Right atrium auricular region (tissue), 2 donors: Measurements from ENCODE around the gene NTNG1. TPM values are rescaled to one million over a fixed set of nuclear protein-coding genes. Genes with fewer than 3 reads are reported as not detected.

ENCODE experiments used
- DNase-seq: peaks from one replicate; pipeline ENCODE4 v3.0.0-alpha.2; 2019; ENCODE audit warnings: low spot score
- H3K27ac ChIP-seq, 2 donors: fragments of 200-600 bp; sonication (generic); 1 replicate in 1 of 2; 2 replicates in 1 of 2; pipeline ENCODE4 v1.5.1; 2016 to 2019
- H3K27me3 ChIP-seq, 2 donors: fragments of 200-600 bp; sonication (generic); one replicate each; pipeline versions ENCODE4 v1.5.1 to v1.6.0; 2017 to 2019
- H3K36me3 ChIP-seq: fragments of 200-600 bp; sonication (generic); one replicate; pipeline ENCODE4 v1.5.1; 2016
- H3K4me1 ChIP-seq, 2 donors: fragments of 200-600 bp; sonication (generic); one replicate each; pipeline versions ENCODE4 v1.5.1 to v1.6.0; 2017 to 2019
- H3K4me3 ChIP-seq, 2 donors: fragments of 200-600 bp; sonication (generic); 1 replicate in 1 of 2; 2 replicates in 1 of 2; pipeline ENCODE4 v1.5.1; 2017 to 2019; ENCODE audit warnings: mild to moderate bottlenecking in 1 of 2, moderate library complexity in 1 of 2
- H3K9me3 ChIP-seq, 2 donors: fragments of 200-600 bp; sonication (generic); one replicate each; pipeline ENCODE4 v1.5.1; 2019
- total RNA-seq, 2 donors: library from RNA; depleted of rRNA; stranded (reverse); fragments of >200 nt; gene quantifications; one replicate each; pipeline ENCODE4 v1.1.0, GENCODE V29; 2016
- TF ChIP-seq, protein P1 (sequence below), 2 donors: fragments of 200-600 bp; sonication (generic); IDR thresholded peaks; one replicate each; pipeline ENCODE4 v1.5.1; 2019; ENCODE audit warnings: antibody characterized with exemption in 2 of 2

The NTNG1 gene
- total RNA-seq, 2 donors from 2014 or later: 1.8 to 2.6 TPM

DNA sequence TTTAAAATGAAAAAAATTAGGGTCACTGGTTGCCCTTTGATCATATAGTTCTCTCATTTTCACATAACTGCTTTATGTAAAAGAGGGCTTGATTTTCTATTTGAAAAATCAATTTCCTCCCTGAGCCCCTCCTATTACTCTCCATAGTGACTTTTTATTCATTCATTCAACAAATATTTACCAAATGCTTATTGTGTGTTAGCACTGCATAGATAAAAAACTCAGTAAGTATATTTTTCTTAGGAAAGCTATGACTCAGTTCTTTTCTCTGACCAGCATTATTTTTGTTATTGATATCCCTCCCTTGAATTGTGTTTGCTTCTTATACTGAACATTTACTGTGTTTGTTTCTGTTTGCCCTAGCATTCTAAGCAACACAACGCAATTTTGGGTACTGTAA lies 59.8 kb downstream of the NTNG1 start:
- H3K4me1 ChIP-seq: no peaks in the 10 kb centered on the region
- TF ChIP-seq, protein P1, sequence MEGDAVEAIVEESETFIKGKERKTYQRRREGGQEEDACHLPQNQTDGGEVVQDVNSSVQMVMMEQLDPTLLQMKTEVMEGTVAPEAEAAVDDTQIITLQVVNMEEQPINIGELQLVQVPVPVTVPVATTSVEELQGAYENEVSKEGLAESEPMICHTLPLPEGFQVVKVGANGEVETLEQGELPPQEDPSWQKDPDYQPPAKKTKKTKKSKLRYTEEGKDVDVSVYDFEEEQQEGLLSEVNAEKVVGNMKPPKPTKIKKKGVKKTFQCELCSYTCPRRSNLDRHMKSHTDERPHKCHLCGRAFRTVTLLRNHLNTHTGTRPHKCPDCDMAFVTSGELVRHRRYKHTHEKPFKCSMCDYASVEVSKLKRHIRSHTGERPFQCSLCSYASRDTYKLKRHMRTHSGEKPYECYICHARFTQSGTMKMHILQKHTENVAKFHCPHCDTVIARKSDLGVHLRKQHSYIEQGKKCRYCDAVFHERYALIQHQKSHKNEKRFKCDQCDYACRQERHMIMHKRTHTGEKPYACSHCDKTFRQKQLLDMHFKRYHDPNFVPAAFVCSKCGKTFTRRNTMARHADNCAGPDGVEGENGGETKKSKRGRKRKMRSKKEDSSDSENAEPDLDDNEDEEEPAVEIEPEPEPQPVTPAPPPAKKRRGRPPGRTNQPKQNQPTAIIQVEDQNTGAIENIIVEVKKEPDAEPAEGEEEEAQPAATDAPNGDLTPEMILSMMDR (IDR thresholded peaks at IDR 0.05): no peak

DNA sequence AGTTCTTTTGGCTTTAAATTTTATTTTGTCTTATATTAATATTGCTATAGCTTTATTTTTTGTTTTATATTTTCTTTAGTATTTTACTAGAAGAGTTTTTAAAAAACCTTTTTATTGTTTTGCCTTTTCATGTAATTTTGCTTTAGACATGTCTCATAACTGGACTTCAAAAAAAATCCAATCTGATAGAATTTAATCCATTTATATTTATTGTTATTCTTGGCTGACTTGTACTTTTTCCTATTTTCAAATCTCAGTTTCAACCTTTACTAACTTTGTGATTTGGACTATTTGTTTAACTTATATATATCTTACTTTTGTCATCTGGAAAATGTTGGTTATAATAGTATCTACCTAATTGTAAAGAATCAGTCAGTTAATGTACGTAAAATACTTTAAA lies 61.2 kb downstream of the NTNG1 start:
- H3K9me3 ChIP-seq: peaks cover 0 to 14% of the 10 kb centered on the region in 2 donors
- no peak for DNase-seq
- H3K4me1 ChIP-seq: no peaks in the 10 kb centered on the region
- TF ChIP-seq, protein P1 (IDR thresholded peaks at IDR 0.05): no peak
- H3K27me3 ChIP-seq: no peaks in the 10 kb centered on the region
- no peak overlapping the region for H3K27ac ChIP-seq
- H3K4me3 ChIP-seq: no peak overlapping the region
- H3K36me3 ChIP-seq: no peaks in the 10 kb centered on the region

More for the DNA sequence above, 59.8 kb downstream of the NTNG1 start:
- DNase-seq: no peak
- Histone ChIP-seq H3K27ac (no peak overlapping the region), H3K9me3 (peaks cover 0 to 14% of the 10 kb centered on the region in 2 donors), H3K36me3 (no peaks in the 10 kb centered on the region), H3K27me3 (no peaks in the 10 kb centered on the region), H3K4me3 (no peak overlapping the region)

DNA sequence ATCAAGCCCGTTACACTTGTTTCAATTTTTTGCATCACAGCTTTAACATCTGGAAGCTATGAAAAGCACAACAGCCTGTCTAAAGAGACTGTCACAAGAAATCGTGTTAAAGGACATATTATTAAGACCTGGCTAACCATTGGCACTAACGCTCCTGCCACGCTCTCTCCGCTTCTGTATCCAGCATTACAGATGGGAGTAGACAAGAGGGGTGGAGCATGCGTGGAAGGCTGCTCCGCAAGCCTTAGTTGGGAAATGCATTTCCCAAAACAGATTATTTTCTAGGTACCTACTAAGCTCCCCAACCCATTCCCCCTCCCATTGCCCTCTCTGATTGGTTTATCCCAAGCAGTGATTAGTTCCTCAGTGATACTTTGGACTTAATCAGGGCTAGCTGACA lies 72.4 kb downstream of the NTNG1 start:
- Histone ChIP-seq H3K9me3 (no peaks in the 10 kb centered on the region), H3K27ac (no peak overlapping the region), H3K4me1 (no peaks in the 10 kb centered on the region), H3K4me3 (no peak overlapping the region), H3K27me3 (no peaks in the 10 kb centered on the region), H3K36me3 (no peaks in the 10 kb centered on the region)
- TF ChIP-seq, protein P1 (IDR thresholded peaks at IDR 0.05): no peak
- DNase-seq: no peak

DNA sequence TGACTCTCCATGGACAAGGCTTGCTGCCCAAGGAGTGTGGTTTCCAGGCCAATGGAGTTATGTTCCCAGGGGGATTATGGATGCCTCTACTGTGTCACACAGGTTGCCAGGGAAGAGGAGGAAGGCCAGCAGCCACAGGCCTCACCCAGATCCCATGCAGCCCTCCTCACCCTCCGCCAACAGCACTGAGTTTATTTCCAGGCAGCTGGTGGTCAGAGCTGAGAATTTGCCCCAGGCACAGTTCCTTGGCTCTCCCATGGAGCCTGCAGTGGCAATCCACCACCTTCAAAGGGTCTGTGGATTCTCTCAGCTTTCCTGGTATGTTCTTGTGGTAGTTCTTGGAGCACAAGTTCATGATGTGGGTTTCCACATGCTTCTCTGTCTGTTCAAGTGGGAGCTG lies 79.2 kb downstream of the NTNG1 start:
- no peak overlapping the region for H3K27ac ChIP-seq
- TF ChIP-seq, protein P1 (IDR thresholded peaks at IDR 0.05): no peak
- H3K36me3 ChIP-seq: no peaks in the 10 kb centered on the region
- H3K9me3 ChIP-seq: no peaks in the 10 kb centered on the region
- H3K27me3 ChIP-seq: no peaks in the 10 kb centered on the region
- no peak overlapping the region for H3K4me3 ChIP-seq
- DNase-seq: no peak
- no peaks in the 10 kb centered on the region for H3K4me1 ChIP-seq

DNA sequence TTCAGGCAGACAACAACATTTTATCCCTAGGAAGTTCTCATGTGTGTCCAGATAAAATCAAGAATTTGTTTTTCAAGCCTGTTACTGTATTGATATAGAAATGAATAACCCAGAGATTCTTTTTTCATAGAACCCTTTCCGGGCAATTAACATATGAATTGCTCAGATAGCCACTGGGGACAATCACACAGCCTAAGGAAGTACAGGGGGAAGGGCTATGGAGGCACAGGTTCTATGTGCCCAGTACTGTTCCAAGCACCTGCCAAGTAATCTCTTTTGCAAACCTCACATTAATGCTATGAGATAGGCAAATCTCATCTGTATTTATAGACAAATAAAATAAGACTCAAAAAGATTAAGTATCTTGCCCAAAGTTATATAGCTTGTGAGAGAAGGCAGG lies 84.9 kb downstream of the NTNG1 start:
- H3K4me1 ChIP-seq: no peaks in the 10 kb centered on the region
- no peaks in the 10 kb centered on the region for H3K27me3 ChIP-seq
- H3K4me3 ChIP-seq: no peak overlapping the region
- no peaks in the 10 kb centered on the region for H3K36me3 ChIP-seq
- no peak overlapping the region for H3K27ac ChIP-seq
- TF ChIP-seq, protein P1 (IDR thresholded peaks at IDR 0.05): no peak
- DNase-seq: no peak
- no peaks in the 10 kb centered on the region for H3K9me3 ChIP-seq

DNA sequence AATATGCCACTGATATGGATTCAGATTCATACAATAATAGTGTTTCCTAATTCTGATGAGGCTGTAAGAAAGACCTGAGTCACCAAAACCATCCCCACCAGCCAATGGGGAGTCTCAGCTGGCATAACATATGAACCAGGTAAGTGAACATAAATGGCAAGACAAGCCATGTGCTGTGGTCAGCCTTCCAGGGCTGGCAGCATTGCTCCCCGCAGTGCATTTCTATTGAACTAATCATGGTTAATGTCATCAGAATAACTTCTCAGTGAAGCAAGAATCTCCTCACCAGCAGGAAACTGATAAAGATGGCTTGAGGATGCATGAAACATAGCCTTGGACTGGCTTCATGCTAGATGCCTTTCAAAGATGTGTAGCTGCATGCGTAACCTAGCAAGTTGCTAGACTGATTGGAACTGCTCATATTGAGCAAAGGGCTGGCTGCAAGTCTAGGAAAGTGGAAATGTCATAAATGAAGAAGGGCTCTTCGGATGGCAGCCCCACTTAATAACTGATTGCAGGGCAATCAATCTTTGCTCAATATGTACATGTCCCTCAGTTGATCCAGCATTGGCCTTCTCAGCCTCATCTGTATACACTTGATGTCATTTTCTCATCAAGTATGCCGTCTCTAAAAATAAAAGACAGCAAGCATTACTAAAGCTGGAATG lies 88.0 kb downstream of the NTNG1 start:
- Histone ChIP-seq H3K4me3 (no peak overlapping the region), H3K27ac (no peak overlapping the region), H3K36me3 (no peaks in the 10 kb centered on the region), H3K27me3 (no peaks in the 10 kb centered on the region), H3K9me3 (no peaks in the 10 kb centered on the region), H3K4me1 (no peaks in the 10 kb centered on the region)
- DNase-seq: no peak
- TF ChIP-seq, protein P1 (IDR thresholded peaks at IDR 0.05): no peak
